Islet precursor cell (in vitro differentiated cells): ENCODE measurements around the gene KATNAL2.

Experiments used
- DNase-seq: peaks from one replicate; pipeline ENCODE4 v3.0.0-alpha.2; 2018

The KATNAL2 gene, protein sequence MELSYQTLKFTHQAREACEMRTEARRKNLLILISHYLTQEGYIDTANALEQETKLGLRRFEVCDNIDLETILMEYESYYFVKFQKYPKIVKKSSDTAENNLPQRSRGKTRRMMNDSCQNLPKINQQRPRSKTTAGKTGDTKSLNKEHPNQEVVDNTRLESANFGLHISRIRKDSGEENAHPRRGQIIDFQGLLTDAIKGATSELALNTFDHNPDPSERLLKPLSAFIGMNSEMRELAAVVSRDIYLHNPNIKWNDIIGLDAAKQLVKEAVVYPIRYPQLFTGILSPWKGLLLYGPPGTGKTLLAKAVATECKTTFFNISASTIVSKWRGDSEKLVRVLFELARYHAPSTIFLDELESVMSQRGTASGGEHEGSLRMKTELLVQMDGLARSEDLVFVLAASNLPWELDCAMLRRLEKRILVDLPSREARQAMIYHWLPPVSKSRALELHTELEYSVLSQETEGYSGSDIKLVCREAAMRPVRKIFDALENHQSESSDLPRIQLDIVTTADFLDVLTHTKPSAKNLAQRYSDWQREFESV

GRCh38 chr18:46917108-46917802, at the start of gene KATNAL2, which contains the start of gene PIAS2:
TSS of gene KATNAL2 (plus strand) at chr18:46917602. CDS start at chr18:46946873, 29,271 bp downstream.
TSS of gene PIAS2 (minus strand) at chr18:46917507. CDS start at chr18:46917345, 162 bp downstream.
- peak; percentile 86 for DNase-seq

DNA sequence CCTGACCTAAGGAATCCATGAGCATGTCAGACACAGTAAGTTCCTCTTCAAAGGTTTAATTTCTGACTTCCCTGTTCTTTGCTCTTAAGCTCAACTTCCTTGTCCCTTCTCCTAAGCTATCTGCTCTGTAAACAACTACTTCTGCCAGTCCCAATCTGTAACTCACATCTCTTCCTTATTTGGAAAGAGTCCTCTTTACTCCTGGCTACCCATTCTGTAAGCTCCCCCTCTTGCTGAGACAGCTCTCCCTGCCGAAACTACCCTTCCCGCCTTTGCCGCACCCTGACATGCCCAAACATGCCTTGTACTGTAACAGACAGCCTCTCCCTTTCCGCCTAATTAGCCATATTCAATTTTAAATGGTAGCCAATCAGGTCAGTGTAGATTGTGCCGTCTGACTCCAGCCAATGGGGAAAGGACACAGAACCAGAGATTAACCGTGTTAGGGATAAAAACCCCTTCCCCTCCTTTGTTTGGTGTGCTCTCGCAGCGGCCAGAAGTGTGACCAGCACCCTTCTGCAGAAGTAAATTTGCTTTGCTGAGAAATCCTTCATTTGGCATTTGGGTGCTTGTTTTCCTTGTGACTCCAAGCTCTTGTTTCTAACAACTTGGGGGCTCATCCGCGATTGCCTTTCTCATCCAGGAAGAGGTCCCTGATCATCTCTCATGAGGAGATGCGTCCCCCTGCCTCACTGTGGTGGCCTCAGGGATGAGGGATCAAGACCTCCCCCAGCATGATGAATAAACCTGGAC, 49.1 kb upstream of the KATNAL2 start:
- DNase-seq = no peak

DNA sequence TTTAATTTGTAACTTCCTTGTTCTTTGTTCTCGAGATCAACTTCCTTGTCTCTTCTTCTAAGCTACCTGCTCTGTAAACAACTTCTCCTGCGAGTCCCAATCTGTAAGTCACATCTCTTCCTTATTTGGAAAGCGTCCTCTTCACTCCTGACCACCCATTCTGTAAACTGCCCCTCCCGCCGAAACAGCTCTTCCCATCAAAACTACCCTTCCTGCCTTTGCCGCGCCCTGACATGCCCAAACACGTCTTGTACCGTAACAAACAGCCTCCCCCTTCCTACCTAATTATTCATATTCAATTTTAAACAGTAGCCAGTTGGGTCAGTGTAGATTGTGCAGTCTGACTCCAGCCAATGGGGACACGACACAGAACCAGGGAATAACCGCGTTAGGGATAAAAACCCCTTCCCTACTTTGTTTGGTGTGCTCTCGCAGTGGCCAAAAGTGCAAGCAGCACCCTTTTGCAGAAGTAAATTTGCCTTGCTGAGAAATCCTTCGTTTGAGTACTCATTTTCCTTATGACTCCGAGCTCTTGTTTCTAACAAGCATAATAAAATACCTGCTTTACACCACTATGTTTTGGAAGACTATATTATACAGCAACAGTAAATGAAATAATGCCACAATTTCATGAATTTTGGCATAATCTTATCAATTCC, 39.9 kb upstream of the KATNAL2 start:
- DNase-seq = peak; percentile 88

GRCh38 chr18:46883180-46883579, 34.2 kb upstream of the KATNAL2 start:
- DNase-seq = no peak

DNA sequence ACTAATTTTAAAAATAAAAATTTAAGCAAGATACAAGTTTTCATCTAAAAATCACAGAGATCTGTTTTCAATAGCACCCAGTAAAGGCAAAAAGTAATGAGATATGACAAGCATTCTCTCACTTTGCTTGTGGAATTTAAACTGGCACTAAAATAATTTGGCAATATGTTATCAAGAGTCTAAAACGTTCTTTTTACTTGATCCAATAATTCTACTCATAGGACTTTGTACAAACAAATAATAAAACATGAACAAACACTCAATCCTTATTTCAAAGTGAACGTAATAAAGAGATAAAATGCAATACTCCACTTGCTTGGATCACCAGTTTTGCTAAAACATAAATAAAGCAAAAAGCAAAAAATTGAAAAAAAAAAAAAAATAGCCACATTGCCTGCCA, 30.5 kb upstream of the KATNAL2 start:
- no peak for DNase-seq

- DNase-seq = no peak
Measured at GRCh38 chr18:46888965-46889364, 28.4 kb upstream of the KATNAL2 start.

DNA sequence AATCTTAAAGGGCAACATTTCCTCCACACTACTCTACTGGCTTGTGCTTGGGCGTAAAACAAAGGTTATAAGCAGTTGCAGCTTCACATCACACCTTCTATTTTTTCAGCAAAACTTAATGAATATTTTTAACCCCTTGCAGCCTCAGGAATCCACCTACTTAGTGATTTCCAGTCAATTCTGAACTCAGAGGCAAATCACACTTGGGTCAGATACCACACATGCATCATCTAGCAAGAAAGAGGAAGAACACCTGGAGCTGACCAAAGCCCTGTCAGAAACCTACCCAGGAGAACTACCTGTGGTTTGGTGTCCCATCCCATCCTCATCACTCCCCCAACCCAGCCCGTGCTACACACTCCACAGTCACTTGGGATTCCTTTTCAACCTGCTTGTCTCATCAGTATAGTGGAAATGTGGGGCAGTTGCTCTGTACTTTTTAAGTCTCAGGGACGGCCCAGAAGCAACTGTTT, 25.6 kb upstream of the KATNAL2 start:
- DNase-seq = no peak

GRCh38 chr18:46892842-46893241, 24.6 kb upstream of the KATNAL2 start:
- no peak for DNase-seq

GRCh38 chr18:46893360-46893759, 24.0 kb upstream of the KATNAL2 start:
- DNase-seq = no peak

DNA sequence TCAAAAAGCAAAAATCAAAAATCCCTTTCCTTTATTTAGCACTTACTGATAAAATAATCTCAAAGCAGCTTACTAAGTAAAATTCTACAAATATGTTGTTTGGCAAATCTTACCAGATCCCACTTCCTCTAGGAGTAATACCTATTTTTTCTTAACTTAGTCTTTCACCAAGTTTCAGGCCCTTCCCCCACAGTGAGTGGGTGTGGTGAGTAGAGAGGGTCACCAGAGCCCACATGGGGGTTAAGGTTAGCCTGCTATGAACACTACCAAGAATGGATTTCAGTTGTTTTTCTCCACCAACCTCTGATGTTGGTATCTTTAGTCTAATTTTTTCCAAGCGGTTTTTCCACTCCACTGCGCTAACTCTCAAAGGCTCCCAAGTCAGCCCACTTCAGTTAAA, 23.3 kb upstream of the KATNAL2 start:
- DNase-seq = no peak

DNA sequence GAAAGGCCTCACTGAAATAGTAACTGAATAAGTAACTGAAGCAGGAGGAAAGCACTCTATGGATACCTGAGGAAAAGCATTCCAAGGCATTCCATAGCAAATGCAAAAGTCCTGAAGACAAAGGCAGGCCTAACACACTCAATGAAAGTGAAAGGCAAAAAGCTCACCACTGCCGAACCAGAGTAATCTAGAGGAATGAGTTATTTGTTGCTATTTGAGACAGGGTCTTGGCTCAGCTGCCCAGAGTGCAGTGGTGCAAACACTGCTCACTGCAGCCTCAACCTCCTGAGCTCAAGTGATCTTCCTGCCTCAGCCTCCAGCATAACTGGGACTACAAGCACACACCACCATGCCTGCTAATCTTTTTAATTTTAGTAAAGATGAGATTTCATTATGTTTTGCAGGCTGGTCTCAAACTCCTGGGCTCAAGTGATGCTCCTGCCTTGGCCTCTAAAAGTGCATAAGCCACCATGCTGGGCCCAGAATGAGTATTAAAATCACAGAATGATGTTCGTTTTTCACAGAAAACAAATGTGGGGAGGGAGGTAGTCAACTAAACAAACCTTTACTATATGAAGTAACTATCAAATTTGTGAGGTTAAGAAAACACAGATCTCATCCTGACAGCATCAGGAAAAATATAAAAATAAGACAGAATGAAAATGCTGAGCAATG, 18.0 kb upstream of the KATNAL2 start:
- peak; percentile 64 for DNase-seq

DNA sequence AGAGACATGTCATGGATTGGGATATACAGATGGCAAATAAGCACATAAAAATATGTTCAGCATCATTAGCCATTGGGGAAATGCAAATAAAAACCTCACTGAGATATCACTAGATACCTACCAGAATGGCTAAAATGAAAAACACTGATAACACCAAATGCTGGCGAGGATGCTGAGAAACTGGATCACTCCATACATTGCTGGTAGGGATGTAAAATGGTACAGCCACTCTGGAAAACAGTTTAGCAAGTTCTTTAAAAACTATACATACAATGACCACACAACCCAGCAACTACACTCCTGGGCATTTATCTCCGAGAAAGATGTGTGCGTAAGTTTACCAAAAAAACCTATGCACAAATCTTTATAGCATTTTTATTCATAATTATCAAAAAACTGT, 14.0 kb upstream of the KATNAL2 start:
- no peak for DNase-seq

- DNase-seq = no peak
Measured at GRCh38 chr18:46909497-46909896, 7.9 kb upstream of the KATNAL2 start.

DNA sequence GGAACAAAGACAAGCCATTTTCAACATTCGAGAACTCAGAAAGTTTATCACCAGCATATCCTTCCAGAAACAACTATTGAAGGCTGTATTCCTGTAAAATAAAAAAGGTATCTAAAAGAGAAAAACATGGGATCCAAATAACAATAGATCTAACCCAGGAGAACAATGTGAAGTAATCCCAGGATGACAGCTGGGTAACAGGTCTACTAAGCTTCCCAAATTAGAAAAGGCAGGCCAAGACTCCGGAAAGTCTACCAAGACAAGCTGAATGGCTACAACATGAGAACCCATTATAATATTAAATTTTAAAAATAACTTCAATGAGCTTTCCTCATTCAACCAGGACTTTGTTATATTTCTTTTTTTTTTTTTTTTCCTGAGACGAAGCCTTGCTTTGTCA, 6.5 kb upstream of the KATNAL2 start:
- no peak for DNase-seq

GRCh38 chr18:46915800-46916550, 1.4 kb upstream of the KATNAL2 start:
- DNase-seq = no peak

- DNase-seq = peak; percentile 66
Measured at GRCh38 chr18:46916551-46917107, 773 bp upstream of the KATNAL2 start.

DNA sequence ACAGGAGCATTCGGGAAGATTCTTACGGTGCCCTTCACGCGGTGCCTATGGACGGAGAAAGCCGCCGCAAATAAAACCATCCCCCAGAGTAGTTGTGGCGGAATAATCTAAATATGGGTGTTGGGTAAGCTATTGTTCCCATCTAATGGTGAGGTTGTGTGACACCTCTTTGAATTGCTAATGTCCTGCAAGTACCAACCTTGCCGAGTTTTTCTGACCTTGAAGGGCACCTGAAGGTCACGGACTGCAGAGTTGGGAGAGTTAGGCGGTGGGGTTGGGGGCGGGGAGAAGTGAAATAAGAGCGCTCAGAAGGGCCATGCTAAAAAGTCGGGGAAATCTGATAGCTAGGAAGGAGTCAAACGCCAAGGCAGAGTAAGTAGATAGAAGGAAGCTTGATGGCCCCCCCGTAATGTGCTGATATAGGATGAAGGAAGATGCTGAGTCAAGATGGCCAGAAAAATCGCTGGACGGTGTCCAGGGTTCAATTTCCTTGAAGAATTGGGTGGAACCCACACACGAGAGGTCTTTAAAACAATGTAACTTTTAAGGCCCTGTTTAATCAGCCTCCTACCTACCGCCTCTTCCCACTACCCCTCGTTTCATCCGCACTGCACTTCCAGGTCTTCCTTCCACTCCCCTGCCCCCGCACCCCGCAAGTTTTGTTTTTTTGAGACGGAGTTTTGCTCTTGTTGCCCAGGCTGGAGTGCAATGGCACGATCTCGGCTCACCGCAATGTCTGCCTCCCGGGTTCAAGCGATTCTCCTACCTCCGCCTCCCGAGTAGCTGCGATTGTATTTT, 600 bp downstream of the KATNAL2 start:
- DNase-seq = no peak

- no peak for DNase-seq
Measured at GRCh38 chr18:46920067-46920466, 2.7 kb downstream of the KATNAL2 start.

DNA sequence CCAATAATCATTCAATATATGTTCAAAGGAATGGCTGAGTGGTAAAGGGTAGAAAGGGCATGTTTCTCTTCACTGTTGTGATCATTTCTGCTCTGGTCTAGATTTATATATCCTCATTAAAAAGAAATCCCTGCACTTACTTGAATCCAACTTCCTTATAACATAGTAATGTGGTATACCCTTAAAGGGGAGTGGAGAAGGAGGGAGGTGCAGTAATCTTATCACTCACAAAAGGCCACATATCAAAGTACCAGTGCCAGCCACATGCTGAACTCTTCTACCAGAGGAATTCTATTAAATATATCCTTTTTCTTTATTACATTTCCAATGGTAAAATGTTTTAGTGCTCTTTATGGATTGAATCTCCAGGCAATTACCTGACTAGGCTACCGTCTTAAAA, 3.3 kb downstream of the KATNAL2 start:
- no peak for DNase-seq
